Measurements from ENCODE around the gene HNRNPR. TPM values are rescaled to one million over a fixed set of nuclear protein-coding genes. Genes with fewer than 3 reads are reported as not detected.

Gene HNRNPR
- total RNA-seq, 2 donors from 2014 or later: 187 to 210 TPM

- H3K4me1 ChIP-seq (ENCODE audit: control insufficient read depth, insufficient read depth, low read length): no peaks in the 10 kb centered on the region
Measured at GRCh38 chr1:23352096-23352695, 8.1 kb upstream of the HNRNPR start.

GRCh38 chr1:23345920-23346319 is 1.8 kb upstream of the HNRNPR start:
- H3K27me3 Mint-ChIP-seq (ENCODE audit: insufficient read depth): peaks cover 46% of the 10 kb centered on the region
- Histone ChIP-seq H3K36me3 (ENCODE audit: control insufficient read depth, insufficient read depth, low read length) (peaks cover 9% of the 10 kb centered on the region), H3K27ac (ENCODE audit: low read depth, low read length) (no peak overlapping the region), H3K27me3 (ENCODE audit: control insufficient read depth, insufficient read depth, low read length, poor library complexity, severe bottlenecking) (peaks cover 17% of the 10 kb centered on the region), H3K9me3 (ENCODE audit: control insufficient read depth, low read length) (no peaks in the 10 kb centered on the region), H3K4me1 (ENCODE audit: control insufficient read depth, insufficient read depth, low read length) (peaks cover 3% of the 10 kb centered on the region), H3K9ac (ENCODE audit: extremely low read depth, low read length, poor library complexity, severe bottlenecking) (no peak overlapping the region), H3K4me3 (ENCODE audit: low read length) (no peak overlapping the region)
- H3K4me1 Mint-ChIP-seq: peaks cover 22% of the 10 kb centered on the region
- H3K36me3 Mint-ChIP-seq (ENCODE audit: low read depth): no peaks in the 10 kb centered on the region
- H3K27ac Mint-ChIP-seq: no peak overlapping the region
- no peak overlapping the region for H3K4me3 Mint-ChIP-seq
- DNase-seq: no peak
- no peak for TF ChIP-seq CTCF (conservative IDR thresholded peaks at IDR 0.05)
- peaks cover 7% of the 10 kb centered on the region for H3K9me3 Mint-ChIP-seq
- 95% methylated on average over 13 to 14 of the region's 14 CpGs for WGBS, 2 experiments (ENCODE audit: insufficient coverage in 1 of 2, insufficient read length in 1 of 2)

More at GRCh38 chr1:23352096-23352695, 8.1 kb upstream of the HNRNPR start:
- H3K4me1 Mint-ChIP-seq: no peaks in the 10 kb centered on the region
- no peaks in the 10 kb centered on the region for H3K36me3 Mint-ChIP-seq (ENCODE audit: low read depth)
- peaks cover 76% of the 10 kb centered on the region for H3K27me3 ChIP-seq (ENCODE audit: control insufficient read depth, insufficient read depth, low read length, poor library complexity, severe bottlenecking)
- no peaks in the 10 kb centered on the region for H3K36me3 ChIP-seq (ENCODE audit: control insufficient read depth, insufficient read depth, low read length)
- H3K4me3 Mint-ChIP-seq: no peak overlapping the region
- H3K9me3 ChIP-seq (ENCODE audit: control insufficient read depth, low read length): no peaks in the 10 kb centered on the region
- no peak overlapping the region for H3K4me3 ChIP-seq (ENCODE audit: low read length)
- H3K27ac Mint-ChIP-seq: no peak overlapping the region
- DNase-seq: no peak
- no peak overlapping the region for H3K9ac ChIP-seq (ENCODE audit: extremely low read depth, low read length, poor library complexity, severe bottlenecking)
- no peak for TF ChIP-seq CTCF (conservative IDR thresholded peaks at IDR 0.05)
- H3K9me3 Mint-ChIP-seq: peaks cover 4% of the 10 kb centered on the region
- H3K27ac ChIP-seq (ENCODE audit: low read depth, low read length): no peak overlapping the region
- WGBS, 2 experiments (ENCODE audit: insufficient coverage in 1 of 2, insufficient read length in 1 of 2): 67% methylated on average over 1 of the region's 1 CpG; no CpG with 5 or more reads in 1 of the 2 experiments
- peaks cover 99% of the 10 kb centered on the region for H3K27me3 Mint-ChIP-seq (ENCODE audit: insufficient read depth)

- H3K27ac ChIP-seq (ENCODE audit: low read depth, low read length): peak overlapping the region; percentile 94
- H3K9me3 ChIP-seq (ENCODE audit: control insufficient read depth, low read length): no peaks in the 10 kb centered on the region
- Mint-ChIP-seq H3K9me3 (peaks cover 7% of the 10 kb centered on the region), H3K4me1 (peaks cover 31% of the 10 kb centered on the region), H3K27me3 (ENCODE audit: insufficient read depth) (peaks cover 37% of the 10 kb centered on the region), H3K4me3 (peak overlapping the region; percentile 96), H3K36me3 (ENCODE audit: low read depth) (peaks cover 5% of the 10 kb centered on the region), H3K27ac (peak overlapping the region; percentile 98)
- no peak for TF ChIP-seq CTCF (conservative IDR thresholded peaks at IDR 0.05)
- WGBS, 2 experiments (ENCODE audit: insufficient coverage in 1 of 2, insufficient read length in 1 of 2): 61 to 70% methylated on average over 6 to 8 of the region's 8 CpGs
- H3K27me3 ChIP-seq (ENCODE audit: control insufficient read depth, insufficient read depth, low read length, poor library complexity, severe bottlenecking): peaks cover 8% of the 10 kb centered on the region
- H3K36me3 ChIP-seq (ENCODE audit: control insufficient read depth, insufficient read depth, low read length): peaks cover 15% of the 10 kb centered on the region
- DNase-seq: no peak
- peaks cover 5% of the 10 kb centered on the region for H3K4me1 ChIP-seq (ENCODE audit: control insufficient read depth, insufficient read depth, low read length)
- peak overlapping the region; percentile 80 for H3K4me3 ChIP-seq (ENCODE audit: low read length)
- H3K9ac ChIP-seq (ENCODE audit: extremely low read depth, low read length, poor library complexity, severe bottlenecking): peak overlapping the region; percentile 98
Measured at GRCh38 chr1:23344987-23345472, 946 bp upstream of the HNRNPR start.

Measured in endodermal cell (in vitro differentiated cells).